BJ (cell line): ENCODE results near the gene KANK2. TPM values are rescaled to one million over a fixed set of nuclear protein-coding genes. Genes with fewer than 3 reads are reported as not detected.

Source experiments
- CTCF ChIA-PET: fragments of 350-600 bp; formaldehyde crosslinking; extraction: SDS; loops from one replicate; lab custom pipeline; 2021; ENCODE audit warnings: antibody characterized with exemption, inconsistent platforms; lab: Yijun Ruan, JAX
- POLR2A ChIA-PET: fragments of 300-600 bp; sonication (Branson Sonifier 250); formaldehyde crosslinking; extraction: SDS; loops from one replicate; lab custom pipeline; 2021; ENCODE audit warnings: antibody characterized with exemption; lab: Charles Lee
- DNase-seq: peaks from one replicate; pipeline ENCODE4 v3.0.0-alpha.2; 2011; ENCODE audit warnings: low read depth
- H3K27me3 ChIP-seq: 2 replicates; pipeline ENCODE4 v1.6.0; 2011; ENCODE audit warnings: low read length; ENCODE audit not compliant: control insufficient read depth, insufficient read depth
- H3K36me3 ChIP-seq: 2 replicates; pipeline ENCODE4 v1.5.1; 2011; ENCODE audit warnings: low read length; ENCODE audit not compliant: control insufficient read depth, insufficient read depth
- H3K4me3 ChIP-seq: 2 replicates; pipeline ENCODE4 v1.5.1; 2011; ENCODE audit warnings: low read depth, mild to moderate bottlenecking, control low read depth, low read length
- CTCF ChIP-seq: IDR thresholded peaks from 2 replicates; pipeline ENCODE4 v1.5.1; 2011; ENCODE audit warnings: low read depth, mild to moderate bottlenecking, control low read depth, inconsistent platforms, low read length, moderate library complexity; ENCODE audit not compliant: insufficient read depth
- polyA plus RNA-seq: library from polyadenylated mRNA; depleted of rRNA; stranded (reverse); fragments of >200 nt; gene quantifications from 2 replicates; pipeline ENCODE4 v1.2.3, GENCODE V29; 2011

Gene KANK2
- polyA plus RNA-seq, 1 experiment: 176 TPM

- no peak overlapping the region for H3K4me3 ChIP-seq
- ChIA-PET CTCF (interaction anchor here (0.6 to 4.2 kb wide), 20 partner anchors 10 to 344 kb away, joined by 3 to 57 read pairs (median 5); partner anchors contain the start of gene KANK2), POLR2A (interaction anchor here (0.6 kb wide), 1 partner anchor 98 kb away, joined by 4 read pairs; no protein-coding TSS in a partner anchor)
- H3K36me3 ChIP-seq: no peaks in the 10 kb centered on the region
- no peaks in the 10 kb centered on the region for H3K27me3 ChIP-seq
- TF ChIP-seq CTCF: no peak
- peak; percentile 61 for DNase-seq
These were observed 58.6 kb downstream of the KANK2 start for GRCh38 chr19:11138601-11139300.

DNA sequence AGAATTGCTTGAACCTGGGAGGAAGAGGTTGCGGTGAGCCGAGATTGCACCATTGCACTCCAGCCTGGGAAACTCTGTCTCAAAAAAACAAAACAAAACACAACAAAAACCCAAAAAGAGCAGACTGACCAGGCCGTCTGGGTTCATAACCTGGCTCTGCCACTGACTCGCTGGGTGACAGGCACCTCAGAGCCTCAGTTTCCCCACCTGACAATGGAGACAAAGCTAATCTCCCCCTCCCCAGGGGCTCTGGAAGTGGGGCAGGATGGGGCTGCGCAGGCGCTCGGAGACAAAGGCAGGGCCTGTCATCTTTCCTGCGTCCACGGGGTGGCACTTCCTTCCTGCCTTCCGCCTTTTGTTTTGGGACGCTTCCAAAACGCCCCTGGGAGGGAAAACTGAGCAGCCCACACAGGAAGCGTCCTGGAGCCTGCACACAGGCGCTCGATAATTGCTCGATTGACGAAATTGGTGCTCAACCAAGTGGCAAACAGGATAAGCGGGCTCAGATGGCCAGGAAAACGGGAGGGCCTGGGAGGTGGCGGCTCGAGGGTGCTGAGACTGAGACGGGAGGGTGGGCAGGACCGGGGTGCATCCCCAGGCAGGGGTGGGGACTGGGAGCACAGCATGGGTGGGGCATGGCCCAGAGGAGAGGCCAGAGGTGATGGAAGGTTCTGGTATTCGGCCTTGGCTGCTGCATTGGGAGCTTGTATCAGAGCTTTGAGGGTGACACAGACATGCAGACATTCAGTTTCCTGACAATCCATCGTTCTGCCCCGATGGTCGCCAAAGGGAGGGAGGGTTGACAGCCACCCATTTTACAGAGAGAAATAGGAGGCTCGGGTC lies 59.6 kb downstream of the KANK2 start:
- CTCF ChIA-PET: interaction anchor here (0.6 to 4.2 kb wide), 26 partner anchors 9 to 345 kb away, joined by 3 to 57 read pairs (median 5); partner anchors contain the start of gene KANK2
- H3K36me3 ChIP-seq: peaks cover 1% of the 10 kb centered on the region; the same call in 1 of the 2 replicates
- H3K4me3 ChIP-seq: peak overlapping the region; percentile 24
- peak; percentile 84 for TF ChIP-seq CTCF
- H3K27me3 ChIP-seq: no peaks in the 10 kb centered on the region
- POLR2A ChIA-PET: interaction anchor here (0.6 kb wide), 1 partner anchor 97 kb away, joined by 4 read pairs; no protein-coding TSS in a partner anchor
- DNase-seq: no peak

DNA sequence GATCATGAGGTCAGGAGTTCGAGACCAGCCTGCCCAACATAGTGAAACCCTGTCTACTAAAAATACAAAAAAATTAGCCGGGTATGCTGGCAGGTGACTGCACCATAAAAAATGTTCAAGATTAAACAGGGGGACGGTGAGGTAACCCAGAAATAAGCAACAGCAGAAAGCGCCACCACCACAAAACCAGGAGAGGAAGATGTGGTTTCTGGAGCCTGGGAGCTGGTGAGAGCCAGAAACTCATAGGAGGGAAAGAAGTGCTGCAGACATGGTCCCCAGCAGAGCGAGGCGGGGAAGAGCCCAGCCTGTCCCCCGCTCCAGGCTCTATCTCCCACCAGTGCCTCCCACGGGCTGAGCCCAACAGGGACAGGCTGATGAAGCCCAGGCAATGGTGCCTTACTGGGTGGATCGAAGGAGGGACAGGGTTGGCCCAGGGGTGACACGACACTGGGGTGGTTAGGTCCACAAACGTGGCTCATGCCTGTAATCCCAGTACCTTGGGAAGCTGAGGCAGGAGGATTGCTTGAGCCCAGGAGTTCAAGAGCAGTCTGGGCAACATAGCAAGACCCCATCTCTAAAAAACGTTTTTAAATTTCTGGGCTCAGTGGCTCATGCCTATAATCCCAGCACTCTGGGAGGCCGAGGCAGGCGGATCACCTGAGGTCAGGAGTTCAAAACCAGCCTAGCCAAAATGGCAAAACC lies 60.8 kb downstream of the KANK2 start:
- ChIA-PET POLR2A (no interaction called here), CTCF (interaction anchor here (0.6 to 4.2 kb wide), 12 partner anchors 10 to 346 kb away, joined by 3 to 57 read pairs (median 5); no protein-coding TSS in a partner anchor)
- TF ChIP-seq CTCF: no peak
- peaks cover 7% of the 10 kb centered on the region for H3K36me3 ChIP-seq
- DNase-seq: no peak
- no peaks in the 10 kb centered on the region for H3K27me3 ChIP-seq
- H3K4me3 ChIP-seq: no peak overlapping the region

GRCh38 chr19:11131471-11131870 lies 65.9 kb downstream of the KANK2 start:
- Histone ChIP-seq H3K4me3 (no peak overlapping the region), H3K36me3 (peaks cover 36% of the 10 kb centered on the region), H3K27me3 (no peaks in the 10 kb centered on the region)
- CTCF ChIA-PET: interaction anchor here (0.9 to 1.0 kb wide), 2 partner anchors 95 to 187 kb away, joined by 3 to 5 read pairs; no protein-coding TSS in a partner anchor
- no peak for DNase-seq
- POLR2A ChIA-PET: no interaction called here
- TF ChIP-seq CTCF: no peak
